ENCODE measurements around the gene FAM149A.

Gene FAM149A

GRCh38 chr4:186079694-186080093 is 24.8 kb upstream of the FAM149A start:
- H3K27ac ChIP-seq (ENCODE audit: extremely low read depth, low read depth, low read length): no peak overlapping the region
- no peaks in the 10 kb centered on the region for H3K36me3 ChIP-seq (ENCODE audit: control insufficient read depth in 2 of 2, insufficient read depth in 1 of 2, low read length in 2 of 2)
- H3K9me3 ChIP-seq (ENCODE audit: control insufficient read depth, insufficient read depth, low read depth, low read length): no peaks in the 10 kb centered on the region
- no peaks in the 10 kb centered on the region for H3K4me1 ChIP-seq (ENCODE audit: control insufficient read depth, insufficient read depth, low read length)
- POLR2A ChIA-PET: no interaction called here
- CTCF ChIA-PET: interaction anchor here (0.7 to 1.5 kb wide), 4 partner anchors 11 to 122 kb away, joined by 3 to 4 read pairs (median 4); partner anchors contain the start of gene TLR3
- no peak overlapping the region for H3K4me3 ChIP-seq (ENCODE audit: low read depth, low read length)
- TF ChIP-seq ZNF426 (tag by site-specific recombination; IDR thresholded peaks at IDR 0.05) (no peak), ZNF292 (tag by site-specific recombination; IDR thresholded peaks at IDR 0.05; ENCODE audit: borderline replicate concordance, low read depth) (no peak), ZNF654 (tag by site-specific recombination; IDR thresholded peaks at IDR 0.05; ENCODE audit: low read depth) (no peak), OSR2 (tag by site-specific recombination; IDR thresholded peaks at IDR 0.05) (no peak), ZSCAN18 (tag by site-specific recombination; IDR thresholded peaks at IDR 0.05) (no peak), ZNF423 (tag by site-specific recombination; IDR thresholded peaks at IDR 0.05) (no peak), ZNF133 (tag by site-specific recombination; IDR thresholded peaks at IDR 0.05) (no peak), MYNN (tag by site-specific recombination; IDR thresholded peaks at IDR 0.05; ENCODE audit: borderline replicate concordance) (no peak), ZNF544 (tag by site-specific recombination; IDR thresholded peaks at IDR 0.05) (no peak), ZNF175 (tag by site-specific recombination; IDR thresholded peaks at IDR 0.05) (no peak), ZBTB26 (tag by site-specific recombination; optimal IDR thresholded peaks at IDR 0.05) (no peak), ZNF76 (tag by site-specific recombination; IDR thresholded peaks at IDR 0.05; ENCODE audit: borderline replicate concordance, low read depth) (no peak), SCRT2 (tag by site-specific recombination; IDR thresholded peaks at IDR 0.05) (no peak), ZNF677 (tag by site-specific recombination; IDR thresholded peaks at IDR 0.05) (no peak), ZNF10 (tag by site-specific recombination; IDR thresholded peaks at IDR 0.05) (no peak), ZBTB11 (tag by site-specific recombination; conservative IDR thresholded peaks at IDR 0.05; ENCODE audit: low read depth) (no peak), ZNF704 (tag by site-specific recombination; IDR thresholded peaks at IDR 0.05) (no peak), ZNF146 (tag by site-specific recombination; IDR thresholded peaks at IDR 0.05) (no peak)

- Histone ChIP-seq H3K27ac (ENCODE audit: extremely low read depth, low read depth, low read length) (no peak overlapping the region), H3K4me3 (ENCODE audit: low read depth, low read length) (no peak overlapping the region), H3K36me3 (ENCODE audit: control insufficient read depth in 2 of 2, insufficient read depth in 1 of 2, low read length in 2 of 2) (no peaks in the 10 kb centered on the region), H3K4me1 (ENCODE audit: control insufficient read depth, insufficient read depth, low read length) (no peaks in the 10 kb centered on the region), H3K9me3 (ENCODE audit: control insufficient read depth, insufficient read depth, low read depth, low read length) (no peaks in the 10 kb centered on the region)
- ChIA-PET CTCF (interaction anchor here (0.5 to 1.1 kb wide), 2 partner anchors 13 to 27 kb away, joined by 3 to 4 read pairs; partner anchors contain the start of gene TLR3), POLR2A (no interaction called here)
- TF ChIP-seq MYNN (tag by site-specific recombination; IDR thresholded peaks at IDR 0.05; ENCODE audit: borderline replicate concordance) (no peak), ZNF776 (tag by site-specific recombination; IDR thresholded peaks at IDR 0.05; ENCODE audit: borderline replicate concordance) (no peak), ZFP69B (tag by site-specific recombination; IDR thresholded peaks at IDR 0.05) (no peak), ZNF366 (tag by site-specific recombination; conservative IDR thresholded peaks at IDR 0.05) (no peak), SCRT1 (tag by site-specific recombination; IDR thresholded peaks at IDR 0.05; ENCODE audit: borderline replicate concordance) (no peak), ZNF785 (tag by site-specific recombination; IDR thresholded peaks at IDR 0.05) (no peak), ZNF214 (tag by site-specific recombination; IDR thresholded peaks at IDR 0.05; ENCODE audit: borderline replicate concordance) (no peak)
These were observed 23.2 kb upstream of the FAM149A start for GRCh38 chr4:186081202-186081807.

Data from HEK293 (cell line).